IMR-90 (cell line): ENCODE results near the gene PITHD1. TPM values are rescaled to one million over a fixed set of nuclear protein-coding genes. Genes with fewer than 3 reads are reported as not detected.

ENCODE experiments used
- ATAC-seq: fragments of 200-7000 bp; cut with Tn5 transposase; 2 replicates; pipeline ENCODE4 v1.9.1; 2020; ENCODE audit warnings: low read depth, mild to moderate bottlenecking, moderate library complexity
- BruUV-seq: library from RNA; stranded (reverse); fragments of 400-500 nt; replicated peaks from 2 replicates; lab custom pipeline; 2021; lab: Mats Ljungman, UMichigan
- CTCF ChIA-PET: fragments of 300-600 bp; formaldehyde crosslinking; extraction: SDS; loops from one replicate; lab custom pipeline; 2021; ENCODE audit warnings: antibody characterized with exemption; lab: Yijun Ruan, JAX
- POLR2A ChIA-PET: fragments of 300-600 bp; sonication (Branson Sonifier 250); formaldehyde crosslinking; loops from one replicate; lab custom pipeline; 2022; ENCODE audit warnings: antibody characterized with exemption; ENCODE audit not compliant: unreplicated experiment; lab: Charles Lee
- DNase-seq: peaks from one replicate; pipeline ENCODE4 v3.0.0; 2013
- H2AFZ ChIP-seq: replicated peaks from 2 replicates; pipeline ENCODE3; 2013; ENCODE audit warnings: low read length, mild to moderate bottlenecking; ENCODE audit not compliant: poor library complexity
- H2AK5ac ChIP-seq: 2 replicates; pipeline ENCODE4 v1.6.1; 2013; ENCODE audit warnings: low read depth, low read length, inconsistent platforms
- H2AK9ac ChIP-seq: replicated peaks from 2 replicates; pipeline ENCODE3; 2013; ENCODE audit warnings: mild to moderate bottlenecking, low read depth, low read length, moderate library complexity; ENCODE audit not compliant: poor library complexity
- H2BK120ac ChIP-seq: 2 replicates; pipeline ENCODE4 v1.6.1; 2013; ENCODE audit warnings: low read depth, low read length, inconsistent platforms
- H2BK15ac ChIP-seq: 3 replicates; pipeline ENCODE4 v1.6.1; 2013; ENCODE audit warnings: low read depth, low read length, inconsistent platforms
- H2BK20ac ChIP-seq: 2 replicates; pipeline ENCODE4 v1.6.1; 2013; ENCODE audit warnings: low read depth, mild to moderate bottlenecking, inconsistent platforms, low read length, moderate library complexity
- H2BK5ac ChIP-seq: 2 replicates; pipeline ENCODE4 v1.6.1; 2013; ENCODE audit warnings: mild to moderate bottlenecking, low read depth, low read length, inconsistent platforms; ENCODE audit not compliant: poor library complexity, severe bottlenecking
- H3K14ac ChIP-seq: replicated peaks from 2 replicates; pipeline ENCODE4 v1.6.1; 2013; ENCODE audit warnings: low read depth, low read length, inconsistent platforms
- H3K18ac ChIP-seq: 2 replicates; pipeline ENCODE4 v1.6.1; 2013; ENCODE audit warnings: low read depth, low read length, control low read depth
- H3K23ac ChIP-seq: 2 replicates; pipeline ENCODE4 v1.6.1; 2013; ENCODE audit warnings: low read depth, low read length, inconsistent platforms
- H3K27ac ChIP-seq: 2 replicates; pipeline ENCODE4 v1.5.1; 2013; ENCODE audit warnings: mild to moderate bottlenecking, control low read depth, low read length; ENCODE audit not compliant: insufficient read depth
- H3K27me3 ChIP-seq: 2 replicates; pipeline ENCODE4 v1.6.1; 2013; ENCODE audit warnings: low read length; ENCODE audit not compliant: control insufficient read depth, insufficient read depth
- H3K36me3 ChIP-seq: 2 replicates; pipeline ENCODE4 v1.6.1; 2013; ENCODE audit warnings: low read length, mixed read lengths; ENCODE audit not compliant: control insufficient read depth, insufficient read depth
- H3K4ac ChIP-seq: 2 replicates; pipeline ENCODE4 v1.6.1; 2013; ENCODE audit warnings: low read depth, low read length, inconsistent platforms
- H3K4me1 ChIP-seq: 2 replicates; pipeline ENCODE4 v1.6.1; 2013; ENCODE audit warnings: low read length, mixed read lengths; ENCODE audit not compliant: control insufficient read depth, insufficient read depth
- H3K4me2 ChIP-seq: 2 replicates; pipeline ENCODE4 v1.6.1; 2013; ENCODE audit warnings: low read depth, mild to moderate bottlenecking, control low read depth, low read length, moderate library complexity
- H3K4me3 ChIP-seq: 2 replicates; pipeline ENCODE4 v1.5.1; 2013; ENCODE audit warnings: low read depth, mild to moderate bottlenecking, control low read depth, low read length, moderate library complexity; ENCODE audit not compliant: insufficient read depth
- H3K56ac ChIP-seq: 2 replicates; pipeline ENCODE4 v1.6.1; 2013; ENCODE audit warnings: low read length, inconsistent platforms; ENCODE audit not compliant: insufficient read depth; ENCODE audit errors: extremely low read depth
- H3K79me1 ChIP-seq, 2 experiments: 2 replicates each; pipeline ENCODE4 v1.6.1; 2013; ENCODE audit warnings: low read length in 2 of 2, inconsistent platforms in 1 of 2, low read depth in 1 of 2
- H3K9ac ChIP-seq: 2 replicates; pipeline ENCODE4 v1.6.1; 2013; ENCODE audit warnings: low read depth, low read length, control low read depth
- H3K9me1 ChIP-seq: 2 replicates; pipeline ENCODE4 v1.6.1; 2013; ENCODE audit warnings: low read length, inconsistent platforms; ENCODE audit not compliant: insufficient read depth
- H3K9me3 ChIP-seq: 2 replicates; pipeline ENCODE4 v1.6.1; 2013; ENCODE audit warnings: low read length; ENCODE audit not compliant: control insufficient read depth, insufficient read depth
- H4K20me1 ChIP-seq: 2 replicates; pipeline ENCODE4 v1.6.1; 2013; ENCODE audit warnings: low read length, inconsistent platforms; ENCODE audit not compliant: insufficient read depth
- H4K5ac ChIP-seq: 2 replicates; pipeline ENCODE4 v1.6.1; 2013; ENCODE audit warnings: mild to moderate bottlenecking, low read depth, low read length, control low read depth
- H4K8ac ChIP-seq, 2 experiments: 2 replicates each; pipeline ENCODE4 v1.6.1; 2013; ENCODE audit warnings: low read depth in 2 of 2, low read length in 2 of 2, control low read depth in 1 of 2, inconsistent platforms in 1 of 2
- H4K91ac ChIP-seq: 2 replicates; pipeline ENCODE4 v1.6.1; 2013; ENCODE audit warnings: low read depth, low read length, inconsistent platforms; ENCODE audit not compliant: insufficient read depth
- CEBPB ChIP-seq: IDR thresholded peaks from 2 replicates; pipeline ENCODE4 v1.6.1; 2012; ENCODE audit warnings: low read depth, low read length, improper control_type of control experiment
- CHD1 ChIP-seq: IDR thresholded peaks from 2 replicates; pipeline ENCODE4 v1.6.1; 2012; ENCODE audit warnings: low read depth, low read length, improper control_type of control experiment
- MAZ ChIP-seq: IDR thresholded peaks from 2 replicates; pipeline ENCODE4 v1.6.1; 2012; ENCODE audit warnings: low read depth, mild to moderate bottlenecking, low read length, improper control_type of control experiment, moderate library complexity, borderline replicate concordance
- MXI1 ChIP-seq: IDR thresholded peaks from 2 replicates; pipeline ENCODE4 v1.6.1; 2012; ENCODE audit warnings: low read depth, mild to moderate bottlenecking, low read length, moderate library complexity, borderline replicate concordance
- RAD21 ChIP-seq: IDR thresholded peaks from 2 replicates; pipeline ENCODE4 v1.6.1; 2012; ENCODE audit warnings: low read length, improper control_type of control experiment
- RCOR1 ChIP-seq: IDR thresholded peaks from 2 replicates; pipeline ENCODE4 v1.6.1; 2012; ENCODE audit warnings: mild to moderate bottlenecking, low read length, improper control_type of control experiment; ENCODE audit not compliant: insufficient replicate concordance
- WGBS, 2 experiments: methylation state at CpG; one replicate each; pipeline versions ENCODE4 v1.1.5 to v1.1.7; 2013; ENCODE audit warnings: missing lambda C conversion rate in 2 of 2; ENCODE audit not compliant: insufficient read length in 1 of 2; ENCODE audit errors: extremely low coverage in 2 of 2; 5-methylcytosine and 5-hydroxymethylcytosine counted together
- dilution Hi-C: fragments of 300-500 bp; cut with HindIII; formaldehyde crosslinking; loops from one replicate; pipeline ENCODE4 v1.14.3; 2018; ENCODE audit warnings: low sequenced_read_pairs; ENCODE audit not compliant: unreplicated experiment
- in situ Hi-C: fragments of 300-500 bp; cut with MboI; formaldehyde crosslinking; loops from 3 replicates; pipeline ENCODE4 v1.14.3; 2019; ENCODE audit warnings: low sequenced_read_pairs, inconsistent platforms, mixed read lengths
- intact Hi-C: fragments of 100-400 bp; cut with micrococcal nuclease; formaldehyde crosslinking; loops from 2 replicates; pipeline ENCODE4 v1.10.0; 2022
- polyA plus RNA-seq, 3 experiments: library from polyadenylated mRNA; depleted of rRNA; stranded (reverse); fragments of >200 nt; gene quantifications; 2 replicates each; pipeline ENCODE4 v1.2.3, GENCODE V29; 2012; ENCODE audit warnings: low replicate concordance in 1 of 3
- total RNA-seq: library from RNA; depleted of rRNA; stranded (reverse); fragments of >200 nt; gene quantifications from 2 replicates; pipeline ENCODE4 v1.2.3, GENCODE V29; 2012

Gene PITHD1
- total and polyA plus RNA-seq, 2 of the 4 experiments (the other 2 are of a cell fraction): 23.8 to 32.0 TPM

- Histone ChIP-seq H3K23ac (no peak overlapping the region), H3K79me1 (peaks cover 14 to 55% of the 10 kb centered on the region in 2 experiments), H3K56ac (no peak overlapping the region), H3K4me3 (no peak overlapping the region), H3K4me2 (peak overlapping the region; percentile 10; the same call in 1 of the 2 replicates), H2AK5ac (no peak overlapping the region), H2BK15ac (no peak overlapping the region), H3K27ac (peak overlapping the region; percentile 9; the same call in 1 of the 2 replicates), H3K27me3 (no peaks in the 10 kb centered on the region), H2BK5ac (no peak overlapping the region), H3K36me3 (peaks cover 66% of the 10 kb centered on the region), H2AK9ac (no peak overlapping the region), H2BK120ac (no peak overlapping the region), H3K14ac (no peak overlapping the region), H4K91ac (no peak overlapping the region), H3K9me3 (no peaks in the 10 kb centered on the region), H3K4me1 (peaks cover 2% of the 10 kb centered on the region; the same call in 1 of the 2 replicates), H3K9ac (no peak overlapping the region), H4K5ac (no peak overlapping the region), H4K20me1 (peaks cover 29% of the 10 kb centered on the region), H4K8ac (no peak overlapping the region), H3K4ac (no peak overlapping the region), H2AFZ (no peak overlapping the region), H2BK20ac (no peak overlapping the region), H3K9me1 (0 out of 2 replicates have a peak, but pooled peaks cover 7% of the 10 kb centered on the region), H3K18ac (no peak overlapping the region)
- intact Hi-C loops: no loop called here
- ChIA-PET CTCF (no interaction called here), POLR2A (no interaction called here)
- WGBS, 2 experiments: no CpG with 5 or more reads among the region's 4 CpGs
- ATAC-seq: peak; percentile 79
- no TSS peak for BruUV-seq
- peak; percentile 52 for DNase-seq
- no peak for TF ChIP-seq CEBPB
- no peak for TF ChIP-seq MXI1
- no peak for TF ChIP-seq RAD21
- TF ChIP-seq MAZ: no peak
- no peak for TF ChIP-seq CHD1
- TF ChIP-seq RCOR1: no peak
- dilution Hi-C loops: no loop called here
- in situ Hi-C loops: loop anchor here (10.0 kb wide), 1 partner anchor 214 kb away; no protein-coding TSS in a partner anchor
Measured at GRCh38 chr1:23759277-23759676, 18.9 kb upstream of the PITHD1 start.
